ENCODE results near the gene OBSCN. TPM values are rescaled to one million over a fixed set of nuclear protein-coding genes. Genes with fewer than 3 reads are reported as not detected.

Gene OBSCN
- total and polyA plus RNA-seq, 10 of the 15 experiments (the other 5 are each of a cell fraction or from before 2014, with no cell fraction given), result 0.01 to 0.36 (median 0.08) TPM; not detected in 2

GRCh38 chr1:228278432-228278941, 70.6 kb downstream of the OBSCN start:
- no peaks in the 10 kb centered on the region for H3K9me3 ChIP-seq (replicated peaks; ENCODE audit: control insufficient read depth, insufficient read depth, low read length)
- H3K27me3 ChIP-seq (replicated peaks in 1 of 2; ENCODE audit: control insufficient read depth in 2 of 2, insufficient read depth in 2 of 2, low read length in 1 of 2), result peaks cover 0 to 4% of the 10 kb centered on the region in 2 experiments; a peak in 3 of 4 replicates
- no peak overlapping the region for H3K4me3 ChIP-seq
- ChIA-PET RAD21 (ENCODE audit: unreplicated experiment) (no interaction called here), SMC1A (ENCODE audit: uncharacterized antibody, unreplicated experiment) (no interaction called here), CTCF (no interaction called here), POLR2A (no interaction called here)
- DNase-seq (ENCODE audit: low read depth, low spot score) (no peak), FAIRE-seq (no peak), ATAC-seq (no peak)
- no peak overlapping the region for H3K27ac ChIP-seq (ENCODE audit: control insufficient read depth, insufficient read depth)
- no peak for TF ChIP-seq ZSCAN29 (IDR thresholded peaks at IDR 0.05)
- TF ChIP-seq NKRF (conservative IDR thresholded peaks at IDR 0.05), result no peak
- TF ChIP-seq ZNF622 (IDR thresholded peaks at IDR 0.05), result no peak
- no peak for TF ChIP-seq DPF2 (IDR thresholded peaks at IDR 0.05)
- TF ChIP-seq MEF2A (IDR thresholded peaks at IDR 0.05; ENCODE audit: insufficient read depth, low read depth, low read length), result no peak
- TF ChIP-seq ZNF207 (IDR thresholded peaks at IDR 0.05; ENCODE audit: borderline replicate concordance), result no peak
- no peak for TF ChIP-seq ZNF24 (IDR thresholded peaks at IDR 0.05)
- no peak for TF ChIP-seq IRF4 (IDR thresholded peaks at IDR 0.05; ENCODE audit: low read depth, low read length)
- TF ChIP-seq TBL1XR1 (IDR thresholded peaks at IDR 0.05; ENCODE audit: low read depth, low read length), result no peak
- H3K4me1 ChIP-seq (ENCODE audit: control insufficient read depth, insufficient read depth, low read length), result no peaks in the 10 kb centered on the region
- in situ Hi-C loops (cut with MboI) (no loop called here), intact Hi-C loops (cut with micrococcal nuclease; ENCODE audit: unreplicated experiment) (no loop called here)
- H3K4me2 ChIP-seq (ENCODE audit: control insufficient read depth, insufficient read depth), result no peak overlapping the region
- H3K36me3 ChIP-seq (ENCODE audit: control insufficient read depth in 2 of 2, insufficient read depth in 2 of 2, low read length in 1 of 2), result no peaks in the 10 kb centered on the region
- no peak overlapping the region for H3K9ac ChIP-seq (ENCODE audit: control insufficient read depth, insufficient read depth, low read length)
- no peaks in the 10 kb centered on the region for H4K20me1 ChIP-seq (ENCODE audit: control insufficient read depth, insufficient read depth)
- no peak overlapping the region for H2AFZ ChIP-seq (ENCODE audit: control insufficient read depth, low read depth, low read length)
- H3K79me2 ChIP-seq (ENCODE audit: control insufficient read depth, insufficient read depth, low read length), result no peaks in the 10 kb centered on the region
- 61% methylated on average over 21 of the region's 21 CpGs for WGBS (ENCODE audit: insufficient coverage, insufficient replicate concordance, low lambda C conversion rate, missing lambda C conversion rate)
- BruUV-seq (replicated peaks), result no TSS peak
